ENCODE results near the gene OIP5.
A peak's percentile ranks its signal among the peaks of the same experiment; 100 is the strongest.
"Not testable (repeated sequence)": the region's sequence is repeated elsewhere in the genome, so short reads cannot be mapped to it uniquely, and the experiment has no call there.

OIP5 gene

GRCh38 chr15:41279535-41280283 lies 52.7 kb downstream of the OIP5 start:
- Histone ChIP-seq H3K36me3 (ENCODE audit: insufficient read depth, low read depth, low read length) (peaks cover 28% of the 10 kb centered on the region), H3K27ac (ENCODE audit: low read length) (no peak overlapping the region), H3K27me3 (ENCODE audit: insufficient read depth, low read length) (no peaks in the 10 kb centered on the region), H3K4me1 (ENCODE audit: insufficient read depth, low read length) (no peaks in the 10 kb centered on the region), H3K4me3 (ENCODE audit: low read length) (no peak overlapping the region), H3K9me3 (ENCODE audit: insufficient read depth, low read depth, low read length) (no peaks in the 10 kb centered on the region), H3K9ac (ENCODE audit: low read depth, low read length) (no peak overlapping the region)

GRCh38 chr15:41278319-41278718 lies 54.1 kb downstream of the OIP5 start:
- Histone ChIP-seq H3K9ac (ENCODE audit: low read depth, low read length) (no peak overlapping the region), H3K4me1 (ENCODE audit: insufficient read depth, low read length) (no peaks in the 10 kb centered on the region), H3K36me3 (ENCODE audit: insufficient read depth, low read depth, low read length) (peaks cover 33% of the 10 kb centered on the region), H3K4me3 (ENCODE audit: low read length) (no peak overlapping the region), H3K27ac (ENCODE audit: low read length) (no peak overlapping the region), H3K9me3 (ENCODE audit: insufficient read depth, low read depth, low read length) (no peaks in the 10 kb centered on the region), H3K27me3 (ENCODE audit: insufficient read depth, low read length) (no peaks in the 10 kb centered on the region)

- Histone ChIP-seq H3K36me3 (ENCODE audit: insufficient read depth, low read depth, low read length) (peaks cover 34% of the 10 kb centered on the region), H3K4me1 (ENCODE audit: insufficient read depth, low read length) (no peaks in the 10 kb centered on the region), H3K27me3 (ENCODE audit: insufficient read depth, low read length) (no peaks in the 10 kb centered on the region), H3K9ac (ENCODE audit: low read depth, low read length) (no peak overlapping the region), H3K4me3 (ENCODE audit: low read length) (no peak overlapping the region), H3K9me3 (ENCODE audit: insufficient read depth, low read depth, low read length) (no peaks in the 10 kb centered on the region), H3K27ac (ENCODE audit: low read length) (no peak overlapping the region)
These were observed 55.6 kb downstream of the OIP5 start for GRCh38 chr15:41276831-41277230.

GRCh38 chr15:41269887-41270286 lies 62.5 kb downstream of the OIP5 start:
- Histone ChIP-seq H3K4me3 (ENCODE audit: low read length) (no peak overlapping the region), H3K36me3 (ENCODE audit: insufficient read depth, low read depth, low read length) (peaks cover 25% of the 10 kb centered on the region), H3K4me1 (ENCODE audit: insufficient read depth, low read length) (no peaks in the 10 kb centered on the region), H3K27me3 (ENCODE audit: insufficient read depth, low read length) (no peaks in the 10 kb centered on the region), H3K9me3 (ENCODE audit: insufficient read depth, low read depth, low read length) (no peaks in the 10 kb centered on the region), H3K9ac (ENCODE audit: low read depth, low read length) (no peak overlapping the region), H3K27ac (ENCODE audit: low read length) (no peak overlapping the region)

GRCh38 chr15:41263891-41264351 lies 68.5 kb downstream of the OIP5 start:
- Histone ChIP-seq H3K36me3 (ENCODE audit: insufficient read depth, low read depth, low read length) (peaks cover 30% of the 10 kb centered on the region), H3K9ac (ENCODE audit: low read depth, low read length) (peak overlapping the region; percentile 49; the same call in 1 of the 2 replicates), H3K27me3 (ENCODE audit: insufficient read depth, low read length) (no peaks in the 10 kb centered on the region), H3K4me1 (ENCODE audit: insufficient read depth, low read length) (peaks cover 10% of the 10 kb centered on the region), H3K9me3 (ENCODE audit: insufficient read depth, low read depth, low read length) (no peaks in the 10 kb centered on the region), H3K27ac (ENCODE audit: low read length) (peak overlapping the region; percentile 1), H3K4me3 (ENCODE audit: low read length) (peak overlapping the region; percentile 45; the same call in 1 of the 2 replicates)

- Histone ChIP-seq H3K27me3 (ENCODE audit: insufficient read depth, low read length) (no peaks in the 10 kb centered on the region), H3K9ac (ENCODE audit: low read depth, low read length) (no peak overlapping the region), H3K4me1 (ENCODE audit: insufficient read depth, low read length) (peaks cover 10% of the 10 kb centered on the region), H3K36me3 (ENCODE audit: insufficient read depth, low read depth, low read length) (peaks cover 43% of the 10 kb centered on the region), H3K9me3 (ENCODE audit: insufficient read depth, low read depth, low read length) (no peaks in the 10 kb centered on the region), H3K4me3 (ENCODE audit: low read length) (no peak overlapping the region), H3K27ac (ENCODE audit: low read length) (peak overlapping the region; percentile 20)
These were observed 69.8 kb downstream of the OIP5 start for GRCh38 chr15:41262571-41262970.

GRCh38 chr15:41260924-41261323 lies 71.5 kb downstream of the OIP5 start:
- H3K27me3 ChIP-seq (ENCODE audit: insufficient read depth, low read length); H3K9me3 ChIP-seq (ENCODE audit: insufficient read depth, low read depth, low read length); H3K4me3 ChIP-seq (ENCODE audit: low read length); H3K27ac ChIP-seq (ENCODE audit: low read length); H3K9ac ChIP-seq (ENCODE audit: low read depth, low read length): not testable (repeated sequence)
- Histone ChIP-seq H3K36me3 (ENCODE audit: insufficient read depth, low read depth, low read length) (peaks cover 41% of the 10 kb centered on the region), H3K4me1 (ENCODE audit: insufficient read depth, low read length) (peaks cover 10% of the 10 kb centered on the region)

- peaks cover 10% of the 10 kb centered on the region for H3K4me1 ChIP-seq (ENCODE audit: insufficient read depth, low read length)
- no peaks in the 10 kb centered on the region for H3K9me3 ChIP-seq (ENCODE audit: insufficient read depth, low read depth, low read length)
- H3K36me3 ChIP-seq (ENCODE audit: insufficient read depth, low read depth, low read length) = peaks cover 40% of the 10 kb centered on the region
- H3K4me3 ChIP-seq (ENCODE audit: low read length) = no peak overlapping the region
- no peak overlapping the region for H3K9ac ChIP-seq (ENCODE audit: low read depth, low read length)
- H3K27ac ChIP-seq (ENCODE audit: low read length) = no peak overlapping the region
- no peaks in the 10 kb centered on the region for H3K27me3 ChIP-seq (ENCODE audit: insufficient read depth, low read length)
These were observed 72.7 kb downstream of the OIP5 start for GRCh38 chr15:41259546-41260189.

Measured in iPS-20b (cell line).